HepG2 (cell line): ENCODE data around the gene RHOT2. TPM values are rescaled to one million over a fixed set of nuclear protein-coding genes. Genes with fewer than 3 reads are reported as not detected.

Experiments
- MAFG ChIP-seq: sonication (generic); formaldehyde crosslinking; IDR thresholded peaks from 2 replicates; pipeline ENCODE4 v1.5.1; 2020; ENCODE audit warnings: mild to moderate bottlenecking, missing genetic modification reagents
- MAZ ChIP-seq, 2 experiments: sonication (generic) in 1 of 2; formaldehyde crosslinking in 1 of 2; IDR thresholded peaks; 2 replicates each; pipeline versions ENCODE4 v1.5.0 to v1.6.1; 2012 to 2020; ENCODE audit warnings: low read depth in 2 of 2, mild to moderate bottlenecking in 2 of 2, borderline replicate concordance in 1 of 2, improper control_type of control experiment in 1 of 2, low read length in 1 of 2, missing genetic modification reagents in 1 of 2, moderate library complexity in 1 of 2
- MEIS2 ChIP-seq: sonication (generic); formaldehyde crosslinking; IDR thresholded peaks from 2 replicates; pipeline ENCODE4 v1.9.0; 2021; ENCODE audit warnings: mild to moderate bottlenecking, missing genetic modification reagents
- MTF2 ChIP-seq: sonication (generic); formaldehyde crosslinking; IDR thresholded peaks from 2 replicates; pipeline ENCODE4 v1.5.0; 2020; ENCODE audit warnings: missing genetic modification reagents, borderline replicate concordance
- MXD3 ChIP-seq: IDR thresholded peaks from 2 replicates; pipeline ENCODE4 v1.6.1; 2016; ENCODE audit warnings: mild to moderate bottlenecking, missing biosample characterization, missing genetic modification reagents
- NR2F1 ChIP-seq, 2 experiments: fragments of 450-650 bp in 1 of 2; formaldehyde crosslinking in 1 of 2; IDR thresholded peaks; 2 replicates each; pipeline versions ENCODE4 v1.5.0 to v1.6.1; 2016 to 2020; ENCODE audit warnings: mild to moderate bottlenecking in 1 of 2, missing compliant biosample characterization in 1 of 2, missing genetic modification reagents in 1 of 2, moderate library complexity in 1 of 2
- POLR2AphosphoS5 ChIP-seq: IDR thresholded peaks from 2 replicates; pipeline ENCODE4 v1.6.1; 2012; ENCODE audit warnings: low read depth, low read length
- POLR2G ChIP-seq: fragments of 200-400 bp; formaldehyde crosslinking; IDR thresholded peaks from 2 replicates; pipeline ENCODE4 v1.6.1; 2018; ENCODE audit warnings: mild to moderate bottlenecking, low read depth, low read length, moderate library complexity
- RBAK ChIP-seq: sonication (generic); formaldehyde crosslinking; IDR thresholded peaks from 2 replicates; pipeline ENCODE4 v1.5.1; 2020; ENCODE audit warnings: mild to moderate bottlenecking, missing genetic modification reagents
- STAG1 ChIP-seq: sonication (generic); formaldehyde crosslinking; IDR thresholded peaks from 2 replicates; pipeline ENCODE4 v1.4.0; 2020; ENCODE audit warnings: missing genetic modification reagents
- TEF ChIP-seq: sonication (generic); formaldehyde crosslinking; IDR thresholded peaks from 2 replicates; pipeline ENCODE4 v1.5.0; 2020; ENCODE audit warnings: missing genetic modification reagents
- TMF1 ChIP-seq: sonication (generic); formaldehyde crosslinking; IDR thresholded peaks from 2 replicates; pipeline ENCODE4 v1.8.1; 2022; ENCODE audit warnings: low read depth, missing genetic modification reagents
- ZBTB38 ChIP-seq: sonication (generic); formaldehyde crosslinking; IDR thresholded peaks from 2 replicates; pipeline ENCODE4 v1.5.1; 2020; ENCODE audit warnings: mild to moderate bottlenecking, missing genetic modification reagents
- ZFP36L2 ChIP-seq: sonication (generic); formaldehyde crosslinking; IDR thresholded peaks from 2 replicates; pipeline ENCODE4 v1.4.0; 2020; ENCODE audit warnings: missing genetic modification reagents
- ZNF12 ChIP-seq: sonication (generic); formaldehyde crosslinking; IDR thresholded peaks from 2 replicates; pipeline ENCODE4 v1.5.0; 2020; ENCODE audit warnings: missing genetic modification reagents
- ZNF234 ChIP-seq: sonication (generic); formaldehyde crosslinking; conservative IDR thresholded peaks from 2 replicates; pipeline ENCODE4 v1.5.1; 2020; ENCODE audit warnings: mild to moderate bottlenecking, missing genetic modification reagents
- ZNF329 ChIP-seq: sonication (generic); formaldehyde crosslinking; IDR thresholded peaks from 2 replicates; pipeline ENCODE4 v1.9.0; 2021; ENCODE audit warnings: low read depth, mild to moderate bottlenecking, missing genetic modification reagents
- ZNF383 ChIP-seq: sonication (generic); formaldehyde crosslinking; IDR thresholded peaks from 2 replicates; pipeline ENCODE4 v1.4.0; 2020; ENCODE audit warnings: missing genetic modification reagents, mild to moderate bottlenecking, borderline replicate concordance
- ZNF713 ChIP-seq: sonication (generic); formaldehyde crosslinking; IDR thresholded peaks from 2 replicates; pipeline ENCODE4 v1.4.0; 2020; ENCODE audit warnings: mild to moderate bottlenecking, missing genetic modification reagents
- ZNF740 ChIP-seq: sonication (generic); formaldehyde crosslinking; IDR thresholded peaks from 2 replicates; pipeline ENCODE4 v1.4.0; 2020; ENCODE audit warnings: missing genetic modification reagents
- polyA plus RNA-seq, 8 experiments: library from polyadenylated mRNA; depleted of rRNA in 3 of 8; stranded (reverse) in 7 of 8; unstranded in 1 of 8; fragments of >200 nt; fragmentation: Illumina TruSeq in 4 of 8; extraction: Trizol in 4 of 8; gene quantifications; 2 replicates each; pipeline versions ENCODE4 v1.2.1 to v1.2.3, GENCODE V29; 2011 to 2016; ENCODE audit warnings: low read depth in 4 of 8, missing spikeins in 1 of 8, mixed read lengths in 1 of 8; ENCODE audit not compliant: insufficient read depth in 1 of 8
- total RNA-seq, 5 experiments: library from RNA; depleted of rRNA; stranded (reverse); fragments of >200 nt; fragmentation: Illumina TruSeq; extraction: Trizol; gene quantifications; 2 replicates each; pipeline ENCODE4 v1.2.3, GENCODE V29; 2016; ENCODE audit warnings: low read depth in 1 of 5
- TF ChIP-seq, protein P1 (sequence below): IDR thresholded peaks from 2 replicates; pipeline ENCODE4 v1.6.1; 2018; ENCODE audit warnings: missing genetic modification reagents
- TF ChIP-seq, protein P2 (sequence below): sonication (generic); formaldehyde crosslinking; IDR thresholded peaks from 2 replicates; pipeline ENCODE4 v1.4.0; 2020; ENCODE audit warnings: mild to moderate bottlenecking, missing genetic modification reagents, borderline replicate concordance
- TF ChIP-seq, protein P3 (sequence below): sonication (generic); formaldehyde crosslinking; IDR thresholded peaks from 2 replicates; pipeline ENCODE4 v1.4.0; 2020; ENCODE audit warnings: mild to moderate bottlenecking, missing genetic modification reagents

Gene RHOT2
- total and polyA plus RNA-seq, 2 of the 13 experiments (the other 11 are each of a cell fraction or from before 2014, with no cell fraction given), result 63.6 to 76.9 TPM

- peak; percentile 86; the same call in 1 of the 2 replicates for TF ChIP-seq ZNF713 (CRISPR knock-in tag)
- peak; percentile 20; the same call in 1 of the 2 replicates for TF ChIP-seq POLR2AphosphoS5
- no peak; the same call in 1 of the 2 replicates for TF ChIP-seq ZFP36L2
- TF ChIP-seq, protein P1, sequence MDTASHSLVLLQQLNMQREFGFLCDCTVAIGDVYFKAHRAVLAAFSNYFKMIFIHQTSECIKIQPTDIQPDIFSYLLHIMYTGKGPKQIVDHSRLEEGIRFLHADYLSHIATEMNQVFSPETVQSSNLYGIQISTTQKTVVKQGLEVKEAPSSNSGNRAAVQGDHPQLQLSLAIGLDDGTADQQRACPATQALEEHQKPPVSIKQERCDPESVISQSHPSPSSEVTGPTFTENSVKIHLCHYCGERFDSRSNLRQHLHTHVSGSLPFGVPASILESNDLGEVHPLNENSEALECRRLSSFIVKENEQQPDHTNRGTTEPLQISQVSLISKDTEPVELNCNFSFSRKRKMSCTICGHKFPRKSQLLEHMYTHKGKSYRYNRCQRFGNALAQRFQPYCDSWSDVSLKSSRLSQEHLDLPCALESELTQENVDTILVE (CRISPR knock-in tag), result peak; percentile 80
- TF ChIP-seq STAG1 (CRISPR knock-in tag), result peak; percentile 17; the same call in 1 of the 2 replicates
- peak; percentile 67 to 84; a peak in 3 of 4 replicates for TF ChIP-seq NR2F1 (CRISPR knock-in tag; IDR thresholded peaks at IDR 0.05)
- TF ChIP-seq ZNF383 (CRISPR knock-in tag), result no peak
- no peak for TF ChIP-seq ZNF234
- TF ChIP-seq MAFG (CRISPR knock-in tag), result no peak
- TF ChIP-seq, protein P2, sequence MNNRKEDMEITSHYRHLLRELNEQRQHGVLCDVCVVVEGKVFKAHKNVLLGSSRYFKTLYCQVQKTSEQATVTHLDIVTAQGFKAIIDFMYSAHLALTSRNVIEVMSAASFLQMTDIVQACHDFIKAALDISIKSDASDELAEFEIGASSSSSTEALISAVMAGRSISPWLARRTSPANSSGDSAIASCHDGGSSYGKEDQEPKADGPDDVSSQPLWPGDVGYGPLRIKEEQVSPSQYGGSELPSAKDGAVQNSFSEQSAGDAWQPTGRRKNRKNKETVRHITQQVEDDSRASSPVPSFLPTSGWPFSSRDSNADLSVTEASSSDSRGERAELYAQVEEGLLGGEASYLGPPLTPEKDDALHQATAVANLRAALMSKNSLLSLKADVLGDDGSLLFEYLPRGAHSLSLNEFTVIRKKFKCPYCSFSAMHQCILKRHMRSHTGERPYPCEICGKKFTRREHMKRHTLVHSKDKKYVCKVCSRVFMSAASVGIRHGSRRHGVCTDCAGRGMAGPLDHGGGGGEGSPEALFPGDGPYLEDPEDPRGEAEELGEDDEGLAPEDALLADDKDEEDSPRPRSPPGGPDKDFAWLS (CRISPR knock-in tag), result no peak
- peak; percentile 85 for TF ChIP-seq TMF1 (CRISPR knock-in tag)
- 0 out of 2 replicates have a peak, but pooled peaks have one; percentile 16 for TF ChIP-seq TEF (CRISPR knock-in tag)
- TF ChIP-seq ZNF740 (CRISPR knock-in tag), result peak; percentile 27; the same call in 1 of the 2 replicates
- TF ChIP-seq MXD3, result peak; percentile 91; the same call in 1 of the 2 replicates
- no peak for TF ChIP-seq MEIS2 (CRISPR knock-in tag)
- TF ChIP-seq RBAK (CRISPR knock-in tag), result no peak
- TF ChIP-seq, protein P3, sequence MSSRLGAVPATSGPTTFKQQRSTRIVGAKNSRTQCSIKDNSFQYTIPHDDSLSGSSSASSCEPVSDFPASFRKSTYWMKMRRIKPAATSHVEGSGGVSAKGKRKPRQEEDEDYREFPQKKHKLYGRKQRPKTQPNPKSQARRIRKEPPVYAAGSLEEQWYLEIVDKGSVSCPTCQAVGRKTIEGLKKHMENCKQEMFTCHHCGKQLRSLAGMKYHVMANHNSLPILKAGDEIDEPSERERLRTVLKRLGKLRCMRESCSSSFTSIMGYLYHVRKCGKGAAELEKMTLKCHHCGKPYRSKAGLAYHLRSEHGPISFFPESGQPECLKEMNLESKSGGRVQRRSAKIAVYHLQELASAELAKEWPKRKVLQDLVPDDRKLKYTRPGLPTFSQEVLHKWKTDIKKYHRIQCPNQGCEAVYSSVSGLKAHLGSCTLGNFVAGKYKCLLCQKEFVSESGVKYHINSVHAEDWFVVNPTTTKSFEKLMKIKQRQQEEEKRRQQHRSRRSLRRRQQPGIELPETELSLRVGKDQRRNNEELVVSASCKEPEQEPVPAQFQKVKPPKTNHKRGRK (CRISPR knock-in tag), result no peak
- TF ChIP-seq ZNF12 (CRISPR knock-in tag), result no peak
- TF ChIP-seq MTF2 (CRISPR knock-in tag), result no peak; the same call in 1 of the 2 replicates
- TF ChIP-seq ZBTB38, result peak; percentile 82
- TF ChIP-seq POLR2G, result peak; percentile 83; the same call in 1 of the 2 replicates
- peak; percentile 94 for TF ChIP-seq ZNF329 (CRISPR knock-in tag)
- peak; percentile 76 for TF ChIP-seq MAZ (IDR thresholded peaks at IDR 0.05; ENCODE audit: borderline replicate concordance, low read depth, low read length)
- TF ChIP-seq MAZ (CRISPR knock-in tag; IDR thresholded peaks at IDR 0.05; ENCODE audit: low read depth), result peak; percentile 94
Observed at GRCh38 chr16:648781-649589, 18.9 kb upstream of the RHOT2 start, which contains the start of gene WDR90 (continued).
